Ovary (tissue), 9 donors: ENCODE results near the gene HHAT. TPM values are rescaled to one million over a fixed set of nuclear protein-coding genes. Genes with fewer than 3 reads are reported as not detected.

Experiments
- DNase-seq, 5 donors: peaks; one replicate each; pipeline ENCODE4 v3.0.0-alpha.2; 2019 to 2020
- H3K27ac ChIP-seq, 2 donors: fragments of 200-600 bp; one replicate each; pipeline versions ENCODE4 v1.5.1 to v1.8.0; 2019 to 2022
- H3K27me3 ChIP-seq: fragments of 200-600 bp; one replicate; pipeline ENCODE4 v1.8.0; 2022
- H3K36me3 ChIP-seq: fragments of 200-600 bp; sonication (generic); one replicate; pipeline ENCODE4 v1.5.1; 2019
- H3K4me1 ChIP-seq: one replicate; pipeline ENCODE4 v1.8.1; 2013; ENCODE audit warnings: mild to moderate bottlenecking, moderate library complexity; ENCODE audit not compliant: insufficient read depth
- H3K4me3 ChIP-seq: fragments of 200-600 bp; sonication (generic); one replicate; pipeline ENCODE4 v1.5.1; 2017
- H3K9me3 ChIP-seq, 2 donors: fragments of 200-600 bp in 1 of 2; sonication (generic) in 1 of 2; one replicate each; pipeline versions ENCODE4 v1.5.1 to v1.8.1; 2013 to 2019; ENCODE audit warnings: mild to moderate bottlenecking in 1 of 2, moderate library complexity in 1 of 2
- EP300 ChIP-seq: sonication (generic); formaldehyde crosslinking; IDR thresholded peaks from one replicate; pipeline ENCODE4 v1.6.1; 2017; ENCODE audit warnings: antibody characterized with exemption
- POLR2A ChIP-seq: fragments of 450-650 bp; IDR thresholded peaks from one replicate; pipeline ENCODE4 v1.6.1; 2017; ENCODE audit warnings: antibody characterized with exemption, mild to moderate bottlenecking, moderate library complexity
- WGBS, 3 donors: extraction: QIAGEN DNeasy Blood & Tissue Kit in 1 of 3; methylation state at CpG; one replicate each; pipeline versions ENCODE4 v1.1.5 to v1.1.7; 2013 to 2017; 5-methylcytosine and 5-hydroxymethylcytosine counted together
- intact Hi-C, 4 donors: fragments of 100-400 bp; cut with DNase I; formaldehyde crosslinking; loops; one replicate each; pipeline versions ENCODE4 v1.11.0 to v1.15.1; 2022 to 2023
- polyA plus RNA-seq, 2 donors: library from polyadenylated mRNA; stranded (reverse); fragments of 200-250 nt in 1 of 2; fragments of 350-450 nt in 1 of 2; fragmentation: Illumina TruSeq in 1 of 2; extraction: RNeasy Lipid Tissue Mini Kit (QIAGEN cat#74804) in 1 of 2; gene quantifications; one replicate each; pipeline ENCODE4 v1.2.3, GENCODE V29; 2013 to 2014
- total RNA-seq, 7 donors: library from RNA; depleted of rRNA in 2 of 7; stranded (reverse); fragments of >200 nt in 2 of 7; fragmentation: NEBNext Ultra II Directional in 3 of 7; extraction: Animal tissue kit (Norgen Biotek cat#: 25700) in 3 of 7; gene quantifications; one replicate each; pipeline versions ENCODE4 v1.1.0 to v1.2.4, GENCODE V29; 2016 to 2023
- TF ChIP-seq, protein P1 (sequence below), 3 donors: fragments of 450-650 bp in 2 of 3; fragments of 200-600 bp in 1 of 3; IDR thresholded peaks; one replicate each; pipeline versions ENCODE4 v1.5.1 to v1.8.0; 2016 to 2022; ENCODE audit warnings: antibody characterized with exemption in 3 of 3, mild to moderate bottlenecking in 1 of 3
- donor health status: DM: no; HTN: no; CAD: no; lungs with moderate emphysema.
- donor health status: DM: no; HTN: no; CAD: no.
- donor health status: Bipolar disorder and iron deficiency.
- donor health status: DM: yes; HTN: yes; CAD: no.
- donor health status: DM: no; HTN: no; CAD: no.
- donor health status: DM: yes; HTN: yes; CAD: no.

The HHAT gene
- total and polyA plus RNA-seq, 9 donors, result 2.1 to 10.5 (median 4.1) TPM

DNA sequence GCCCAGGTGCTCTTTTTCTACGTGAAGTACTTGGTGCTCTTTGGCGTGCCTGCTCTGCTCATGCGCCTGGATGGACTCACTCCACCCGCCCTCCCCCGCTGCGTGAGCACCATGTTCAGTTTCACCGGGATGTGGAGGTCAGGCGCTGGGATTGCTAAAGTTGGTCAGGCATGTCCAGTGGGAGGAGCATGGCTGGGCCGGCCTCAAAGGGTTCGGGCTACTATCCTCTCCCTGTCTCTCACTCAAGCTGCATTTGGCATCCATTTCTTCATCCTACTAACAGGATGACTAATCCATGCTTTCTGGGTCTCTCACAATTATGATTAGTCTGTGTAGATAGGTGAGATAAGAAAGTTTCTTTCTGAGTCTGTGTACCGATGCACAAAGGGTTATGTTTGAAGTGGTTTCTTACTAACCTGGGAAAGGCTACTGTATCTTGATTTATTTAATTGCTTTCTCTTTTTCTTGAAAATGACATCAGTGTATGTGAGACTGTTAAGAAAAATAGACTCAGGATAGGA is 135.9 kb downstream of the HHAT start:
- no peaks in the 10 kb centered on the region for H3K4me1 ChIP-seq
- no peaks in the 10 kb centered on the region for H3K36me3 ChIP-seq
- no peak overlapping the region for H3K4me3 ChIP-seq
- H3K27ac ChIP-seq, result no peak overlapping the region
- no peak for DNase-seq
- H3K27me3 ChIP-seq, result no peaks in the 10 kb centered on the region
- WGBS, 3 donors, result 86 to 92% (median 90%) methylated on average over 11 of the region's 11 CpGs
- no peaks in the 10 kb centered on the region for H3K9me3 ChIP-seq
- no peak for TF ChIP-seq POLR2A
- TF ChIP-seq EP300, result no peak
- intact Hi-C loops, result no loop called here

DNA sequence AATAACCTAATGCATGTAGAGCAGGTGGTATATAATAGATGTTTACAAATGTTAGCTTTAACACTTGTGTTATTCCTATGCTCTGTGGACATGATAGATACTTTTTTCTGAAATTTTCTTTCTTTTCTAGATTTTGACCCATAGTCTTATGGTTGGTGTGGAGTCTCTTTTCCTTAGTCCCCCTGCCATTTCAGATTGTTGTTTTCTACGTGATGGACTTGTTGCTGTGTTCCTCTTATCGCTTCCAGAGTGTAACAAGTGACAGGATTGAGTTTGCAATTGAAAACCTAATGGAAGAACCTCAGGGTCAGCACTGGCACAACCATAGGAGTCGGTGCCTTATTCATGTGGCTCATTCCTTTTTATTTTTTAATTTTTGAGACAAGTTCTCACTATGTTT is 136.4 kb downstream of the HHAT start:
- DNase-seq, result no peak
- Histone ChIP-seq H3K4me1 (no peaks in the 10 kb centered on the region), H3K36me3 (no peaks in the 10 kb centered on the region), H3K27ac (no peak overlapping the region), H3K27me3 (no peaks in the 10 kb centered on the region), H3K4me3 (no peak overlapping the region), H3K9me3 (no peaks in the 10 kb centered on the region)
- WGBS, 3 donors, result 87 to 96% (median 91%) methylated on average over 3 of the region's 3 CpGs
- TF ChIP-seq EP300 (no peak), POLR2A (no peak)
- TF ChIP-seq, protein P1, sequence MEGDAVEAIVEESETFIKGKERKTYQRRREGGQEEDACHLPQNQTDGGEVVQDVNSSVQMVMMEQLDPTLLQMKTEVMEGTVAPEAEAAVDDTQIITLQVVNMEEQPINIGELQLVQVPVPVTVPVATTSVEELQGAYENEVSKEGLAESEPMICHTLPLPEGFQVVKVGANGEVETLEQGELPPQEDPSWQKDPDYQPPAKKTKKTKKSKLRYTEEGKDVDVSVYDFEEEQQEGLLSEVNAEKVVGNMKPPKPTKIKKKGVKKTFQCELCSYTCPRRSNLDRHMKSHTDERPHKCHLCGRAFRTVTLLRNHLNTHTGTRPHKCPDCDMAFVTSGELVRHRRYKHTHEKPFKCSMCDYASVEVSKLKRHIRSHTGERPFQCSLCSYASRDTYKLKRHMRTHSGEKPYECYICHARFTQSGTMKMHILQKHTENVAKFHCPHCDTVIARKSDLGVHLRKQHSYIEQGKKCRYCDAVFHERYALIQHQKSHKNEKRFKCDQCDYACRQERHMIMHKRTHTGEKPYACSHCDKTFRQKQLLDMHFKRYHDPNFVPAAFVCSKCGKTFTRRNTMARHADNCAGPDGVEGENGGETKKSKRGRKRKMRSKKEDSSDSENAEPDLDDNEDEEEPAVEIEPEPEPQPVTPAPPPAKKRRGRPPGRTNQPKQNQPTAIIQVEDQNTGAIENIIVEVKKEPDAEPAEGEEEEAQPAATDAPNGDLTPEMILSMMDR (IDR thresholded peaks at IDR 0.05), result no peak
- intact Hi-C loops, result no loop called here

DNA sequence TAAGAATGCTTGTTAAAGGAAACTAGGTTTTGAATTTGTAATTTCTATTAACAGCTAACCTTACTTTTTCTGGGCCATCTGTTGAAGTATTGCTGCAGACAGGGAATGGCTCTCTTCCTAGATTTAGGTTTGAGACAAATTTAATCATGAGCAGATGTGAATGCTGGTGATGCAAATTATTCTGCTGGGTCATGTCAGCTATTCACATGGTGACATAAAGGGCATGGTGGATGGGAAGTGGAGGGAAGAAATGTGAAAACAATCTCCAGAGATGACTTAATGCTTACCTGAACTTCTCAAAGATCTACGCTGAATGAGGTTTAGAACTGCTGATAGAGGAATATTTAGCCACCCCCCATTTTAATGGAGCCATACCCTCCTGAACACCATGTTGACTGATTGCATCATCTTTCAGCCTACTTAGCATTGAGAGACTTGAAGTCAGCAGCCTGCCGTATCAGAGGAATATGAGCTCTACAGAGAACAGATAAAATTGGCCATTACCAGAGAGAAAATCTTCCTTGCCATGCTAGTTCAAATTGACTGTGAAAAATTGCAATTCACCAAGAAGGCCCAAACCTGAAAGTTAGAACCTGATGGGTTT is 138.8 kb downstream of the HHAT start:
- Histone ChIP-seq H3K36me3 (no peaks in the 10 kb centered on the region), H3K27ac (no peak overlapping the region), H3K4me1 (no peaks in the 10 kb centered on the region), H3K9me3 (no peaks in the 10 kb centered on the region), H3K27me3 (no peaks in the 10 kb centered on the region), H3K4me3 (no peak overlapping the region)
- 90 to 99% (median 97%) methylated on average over 2 of the region's 2 CpGs for WGBS, 3 donors
- intact Hi-C loops, result no loop called here
- TF ChIP-seq EP300, result no peak
- TF ChIP-seq POLR2A, result no peak
- TF ChIP-seq, protein P1 (IDR thresholded peaks at IDR 0.05), result no peak
- no peak for DNase-seq

DNA sequence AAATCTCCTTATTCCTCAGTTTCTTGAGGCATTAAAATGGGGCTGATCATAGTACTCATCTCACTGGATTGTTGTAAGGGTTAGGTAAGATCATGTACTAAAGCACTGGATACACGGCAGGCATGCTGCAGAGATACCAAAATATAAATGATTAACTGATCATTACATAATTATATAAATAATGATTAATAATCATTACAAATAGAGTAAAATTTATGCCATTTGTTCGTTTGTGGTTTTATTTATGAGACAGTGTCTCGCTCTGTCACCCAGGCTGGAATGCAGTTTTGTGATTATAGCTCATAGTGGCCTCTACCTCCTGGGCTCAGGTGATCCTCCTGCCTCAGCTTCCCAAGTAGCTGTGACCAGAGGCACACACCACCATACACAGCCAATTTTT is 140.7 kb downstream of the HHAT start:
- no peak overlapping the region for H3K27ac ChIP-seq
- intact Hi-C loops, result no loop called here
- DNase-seq, result no peak
- TF ChIP-seq EP300 (no peak), POLR2A (no peak)
- TF ChIP-seq, protein P1 (IDR thresholded peaks at IDR 0.05), result no peak
- 83 to 85% (median 85%) methylated on average over 3 of the region's 3 CpGs for whole genome bisulfite sequencing, 3 donors
- no peaks in the 10 kb centered on the region for H3K36me3 ChIP-seq
- H3K4me3 ChIP-seq, result no peak overlapping the region
- no peaks in the 10 kb centered on the region for H3K4me1 ChIP-seq
- H3K9me3 ChIP-seq, result no peaks in the 10 kb centered on the region
- no peaks in the 10 kb centered on the region for H3K27me3 ChIP-seq

DNA sequence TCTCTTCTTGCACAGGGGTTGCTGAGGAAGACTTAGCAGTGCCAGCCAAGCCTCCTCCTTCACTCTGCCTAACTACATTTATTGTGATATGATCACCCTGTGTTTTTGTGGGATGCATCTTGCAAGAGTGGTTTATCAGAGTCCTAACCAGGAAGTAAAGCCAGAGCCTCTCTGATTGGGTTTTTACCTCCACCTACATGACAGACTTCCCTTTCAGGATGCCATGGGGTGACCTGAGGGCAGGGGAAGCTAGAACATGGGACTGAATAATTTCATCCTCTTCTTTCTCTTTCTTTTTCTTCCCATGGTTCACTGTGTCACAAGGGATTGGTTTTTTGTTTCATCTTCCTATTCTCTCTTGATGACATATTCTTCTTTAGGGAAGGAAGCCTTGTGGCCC is 146.6 kb downstream of the HHAT start:
- DNase-seq, result no peak
- Histone ChIP-seq H3K27me3 (no peaks in the 10 kb centered on the region), H3K9me3 (no peaks in the 10 kb centered on the region), H3K4me3 (no peak overlapping the region), H3K27ac (no peak overlapping the region), H3K36me3 (no peaks in the 10 kb centered on the region), H3K4me1 (no peaks in the 10 kb centered on the region)
- intact Hi-C loops, result no loop called here
- no peak for TF ChIP-seq POLR2A
- no peak for TF ChIP-seq EP300
- TF ChIP-seq, protein P1 (IDR thresholded peaks at IDR 0.05), result no peak
